Measurements from ENCODE around the gene ROBO1. TPM values are rescaled to one million over a fixed set of nuclear protein-coding genes. Genes with fewer than 3 reads are reported as not detected.

The ROBO1 gene
- total and polyA plus RNA-seq, 2 of the 13 experiments (the other 11 are each of a cell fraction or from before 2014, with no cell fraction given) = 52.2 to 71.0 TPM

- no peak for TF ChIP-seq CC2D1A (CRISPR knock-in tag; IDR thresholded peaks at IDR 0.05)
- no peak for TF ChIP-seq POLR2AphosphoS5 (IDR thresholded peaks at IDR 0.05; ENCODE audit: low read depth, low read length)
- TF ChIP-seq MTF1 (CRISPR knock-in tag; IDR thresholded peaks at IDR 0.05) = no peak
- TF ChIP-seq ATF4 (CRISPR knock-in tag; IDR thresholded peaks at IDR 0.05) = no peak
- TF ChIP-seq ZNF672 (CRISPR knock-in tag; IDR thresholded peaks at IDR 0.05) = no peak
- TF ChIP-seq RARG (CRISPR knock-in tag; IDR thresholded peaks at IDR 0.05; ENCODE audit: low read depth) = no peak
- TF ChIP-seq ZFP90 (CRISPR knock-in tag; IDR thresholded peaks at IDR 0.05; ENCODE audit: borderline replicate concordance) = no peak
- TF ChIP-seq ZNF660 (CRISPR knock-in tag; IDR thresholded peaks at IDR 0.05; ENCODE audit: borderline replicate concordance, low read depth) = no peak
- TF ChIP-seq ATF3 (CRISPR knock-in tag; IDR thresholded peaks at IDR 0.05) = no peak
- TF ChIP-seq ZNF430 (CRISPR knock-in tag; IDR thresholded peaks at IDR 0.05) = peak; percentile 29; the same call in 1 of the 2 replicates
- no peak for TF ChIP-seq NR0B2 (CRISPR knock-in tag; IDR thresholded peaks at IDR 0.05)
- no peak for TF ChIP-seq ASH2L (IDR thresholded peaks at IDR 0.05; ENCODE audit: insufficient read length, low read depth, low read length)
- TF ChIP-seq FOSL1 (CRISPR knock-in tag; IDR thresholded peaks at IDR 0.05; ENCODE audit: borderline replicate concordance) = no peak
- TF ChIP-seq PAX8 (CRISPR knock-in tag; IDR thresholded peaks at IDR 0.05; ENCODE audit: borderline replicate concordance) = no peak
- no peak for TF ChIP-seq HNRNPL (IDR thresholded peaks at IDR 0.05; ENCODE audit: low read depth, low read length)
- TF ChIP-seq ZNF615 (CRISPR knock-in tag; IDR thresholded peaks at IDR 0.05; ENCODE audit: borderline replicate concordance) = no peak
- no peak for TF ChIP-seq REXO4 (CRISPR knock-in tag; IDR thresholded peaks at IDR 0.05; ENCODE audit: borderline replicate concordance)
- TF ChIP-seq MYPOP (CRISPR knock-in tag; IDR thresholded peaks at IDR 0.05) = no peak
- no peak for TF ChIP-seq ATF6 (CRISPR knock-in tag; conservative IDR thresholded peaks at IDR 0.05)
- TF ChIP-seq ZNF619 (CRISPR knock-in tag; IDR thresholded peaks at IDR 0.05) = no peak
- TF ChIP-seq GATA4 (IDR thresholded peaks at IDR 0.05; ENCODE audit: borderline replicate concordance, low read depth) = no peak
- TF ChIP-seq ONECUT2 (CRISPR knock-in tag; IDR thresholded peaks at IDR 0.05) = no peak
- TF ChIP-seq NONO (IDR thresholded peaks at IDR 0.05) = no peak
- TF ChIP-seq NONO (CRISPR knock-in tag; conservative IDR thresholded peaks at IDR 0.05) = no peak
- no peak for TF ChIP-seq PREB (CRISPR knock-in tag; IDR thresholded peaks at IDR 0.05)
- no peak for TF ChIP-seq MED8 (CRISPR knock-in tag; IDR thresholded peaks at IDR 0.05; ENCODE audit: insufficient replicate concordance)
These were observed 749.1 kb downstream of the ROBO1 start (continued) for GRCh38 chr3:79018671-79019136.
